Activated CD4-positive, alpha-beta T cell treated with anti-CD3 and anti-CD28 coated beads, Interleukin-2, amount 10 ng/mL, durations not matched to agents 7 days and 5 days (primary cell): ENCODE data around the gene DRAXIN. TPM values are rescaled to one million over a fixed set of nuclear protein-coding genes. Genes with fewer than 3 reads are reported as not detected.

ENCODE experiments used
- CTCF ChIA-PET: fragments of 350-600 bp; sonication (Branson Sonifier 250); formaldehyde crosslinking; loops from one replicate; lab custom pipeline; 2021; ENCODE audit warnings: antibody characterized with exemption; lab: Charles Lee
- POLR2A ChIA-PET: fragments of 350-600 bp; sonication (Branson Sonifier 250); formaldehyde crosslinking; loops from one replicate; lab custom pipeline; 2021; ENCODE audit warnings: antibody characterized with exemption; lab: Charles Lee
- DNase-seq: peaks from one replicate; pipeline ENCODE4 v3.0.0-alpha.2; 2020
- H3K27ac Mint-ChIP-seq: one replicate; pipeline ENCODE4 v1.8.0; 2021; ENCODE audit warnings: mild to moderate bottlenecking, moderate library complexity, mixed read lengths
- H3K27me3 Mint-ChIP-seq: one replicate; pipeline ENCODE4 v1.8.0; 2021; ENCODE audit warnings: mixed read lengths
- H3K36me3 Mint-ChIP-seq: one replicate; pipeline ENCODE4 v1.8.0; 2021; ENCODE audit warnings: low read depth, mixed read lengths
- H3K4me1 Mint-ChIP-seq: one replicate; pipeline ENCODE4 v1.8.0; 2021; ENCODE audit warnings: mixed read lengths
- H3K4me3 Mint-ChIP-seq: one replicate; pipeline ENCODE4 v1.8.0; 2021; ENCODE audit warnings: mild to moderate bottlenecking, moderate library complexity, mixed read lengths
- H3K9me3 Mint-ChIP-seq: one replicate; pipeline ENCODE4 v1.8.0; 2021; ENCODE audit warnings: mixed read lengths
- total RNA-seq, 2 experiments: library from RNA; stranded (reverse); gene quantifications; one replicate each; pipeline ENCODE4 v1.2.3, GENCODE V29; 2021

DRAXIN gene
- total RNA-seq, 2 experiments from 2014 or later = 0.54 to 0.62 TPM

GRCh38 chr1:11649624-11650330 lies 41.7 kb upstream of the DRAXIN start:
- Mint-ChIP-seq H3K4me1 (peaks cover 22% of the 10 kb centered on the region), H3K36me3 (no peaks in the 10 kb centered on the region), H3K4me3 (no peak overlapping the region), H3K27me3 (peaks cover 14% of the 10 kb centered on the region), H3K9me3 (no peaks in the 10 kb centered on the region), H3K27ac (no peak overlapping the region)
- DNase-seq = no peak
- ChIA-PET POLR2A (interaction anchor here (0.7 kb wide), 1 partner anchor 613 kb away, joined by 4 read pairs; no protein-coding TSS in a partner anchor), CTCF (interaction anchor here (0.7 to 4.7 kb wide), 17 partner anchors 12 to 638 kb away, joined by 3 to 55 read pairs (median 5); partner anchors contain the start of genes FBXO6 and TARDBP)

GRCh38 chr1:11650331-11650991 lies 41.0 kb upstream of the DRAXIN start:
- H3K9me3 Mint-ChIP-seq = no peaks in the 10 kb centered on the region
- H3K4me3 Mint-ChIP-seq = peak overlapping the region; percentile 60
- no peaks in the 10 kb centered on the region for H3K36me3 Mint-ChIP-seq
- H3K4me1 Mint-ChIP-seq = peaks cover 25% of the 10 kb centered on the region
- DNase-seq = peak; percentile 87
- CTCF ChIA-PET = interaction anchor here (0.7 to 4.7 kb wide), 17 partner anchors 11 to 638 kb away, joined by 3 to 55 read pairs (median 4); partner anchors contain the start of genes CLCN6, FBXO6, MTHFR and TARDBP
- H3K27me3 Mint-ChIP-seq = peaks cover 14% of the 10 kb centered on the region
- H3K27ac Mint-ChIP-seq = peak overlapping the region; percentile 13
- POLR2A ChIA-PET = interaction anchor here (0.7 kb wide), 1 partner anchor 614 kb away, joined by 4 read pairs; no protein-coding TSS in a partner anchor

- ChIA-PET POLR2A (no interaction called here), CTCF (interaction anchor here (1.0 to 4.7 kb wide), 15 partner anchors 11 to 639 kb away, joined by 3 to 55 read pairs (median 4); partner anchors contain the start of genes CLCN6, FBXO6, MTHFR and TARDBP)
- H3K9me3 Mint-ChIP-seq = no peaks in the 10 kb centered on the region
- H3K36me3 Mint-ChIP-seq = peaks cover 3% of the 10 kb centered on the region
- H3K27me3 Mint-ChIP-seq = peaks cover 14% of the 10 kb centered on the region
- H3K27ac Mint-ChIP-seq = peak overlapping the region; percentile 78
- no peak for DNase-seq
- peaks cover 29% of the 10 kb centered on the region for H3K4me1 Mint-ChIP-seq
- H3K4me3 Mint-ChIP-seq = peak overlapping the region; percentile 60
Observed at GRCh38 chr1:11651017-11651416, 40.5 kb upstream of the DRAXIN start.

- no peaks in the 10 kb centered on the region for H3K9me3 Mint-ChIP-seq
- no peak overlapping the region for H3K4me3 Mint-ChIP-seq
- ChIA-PET POLR2A (no interaction called here), CTCF (interaction anchor here (0.9 to 4.6 kb wide), 5 partner anchors 10 to 85 kb away, joined by 3 to 42 read pairs (median 10); partner anchors contain the start of genes AGTRAP and FBXO6)
- H3K4me1 Mint-ChIP-seq = peaks cover 31% of the 10 kb centered on the region
- H3K36me3 Mint-ChIP-seq = peaks cover 8% of the 10 kb centered on the region
- no peak overlapping the region for H3K27ac Mint-ChIP-seq
- peaks cover 14% of the 10 kb centered on the region for H3K27me3 Mint-ChIP-seq
- DNase-seq = no peak
Observed at GRCh38 chr1:11652203-11652780, 39.2 kb upstream of the DRAXIN start.

GRCh38 chr1:11653101-11653860 lies 38.2 kb upstream of the DRAXIN start:
- Mint-ChIP-seq H3K36me3 (peaks cover 10% of the 10 kb centered on the region), H3K27ac (no peak overlapping the region), H3K9me3 (no peaks in the 10 kb centered on the region), H3K27me3 (peaks cover 14% of the 10 kb centered on the region), H3K4me3 (peak overlapping the region; percentile 47), H3K4me1 (peaks cover 31% of the 10 kb centered on the region)
- ChIA-PET POLR2A (interaction anchor here (0.6 kb wide), 1 partner anchor 30 kb away, joined by 3 read pairs; no protein-coding TSS in a partner anchor), CTCF (interaction anchor here (0.9 to 4.6 kb wide), 5 partner anchors 11 to 84 kb away, joined by 3 to 42 read pairs (median 10); partner anchors contain the start of genes AGTRAP and FBXO6)
- DNase-seq = no peak

- POLR2A ChIA-PET = no interaction called here
- peak overlapping the region; percentile 47 for H3K4me3 Mint-ChIP-seq
Observed at GRCh38 chr1:11653861-11654136, 37.7 kb upstream of the DRAXIN start.

GRCh38 chr1:11654137-11654938 lies 37.2 kb upstream of the DRAXIN start, which contains the start of the genes FBXO2 and FBXO44:
Gene FBXO2 (minus strand): TSS chr1:11654429. CDS start chr1:11654340, 89 bp downstream.
Gene FBXO44 (plus strand): TSS chr1:11654877. CDS start chr1:11655836, 959 bp downstream.
- Mint-ChIP-seq H3K4me1 (peaks cover 27% of the 10 kb centered on the region), H3K27me3 (peaks cover 14% of the 10 kb centered on the region), H3K36me3 (peaks cover 14% of the 10 kb centered on the region), H3K27ac (peak within 1 kb of the TSS; percentile 41), H3K4me3 (peak within 1 kb of the TSS; percentile 72), H3K9me3 (no peaks in the 10 kb centered on the region)
- peak; percentile 69 for DNase-seq
- ChIA-PET POLR2A (no interaction called here), CTCF (interaction anchor here (0.6 to 4.6 kb wide), 5 partner anchors 10 to 82 kb away, joined by 3 to 42 read pairs (median 10); partner anchors contain the start of genes AGTRAP and FBXO6)

More at GRCh38 chr1:11653861-11654136, 37.7 kb upstream of the DRAXIN start:
- Mint-ChIP-seq H3K9me3 (no peaks in the 10 kb centered on the region), H3K36me3 (peaks cover 13% of the 10 kb centered on the region), H3K27ac (no peak overlapping the region), H3K27me3 (peaks cover 14% of the 10 kb centered on the region), H3K4me1 (peaks cover 29% of the 10 kb centered on the region)
- CTCF ChIA-PET = interaction anchor here (0.6 to 4.6 kb wide), 5 partner anchors 10 to 83 kb away, joined by 3 to 42 read pairs (median 10); partner anchors contain the start of genes AGTRAP and FBXO6
- DNase-seq = no peak

GRCh38 chr1:11654939-11655808 lies 36.3 kb upstream of the DRAXIN start:
- no peak for DNase-seq
- ChIA-PET CTCF (interaction anchor here (0.8 to 4.6 kb wide), 8 partner anchors 9 to 122 kb away, joined by 3 to 42 read pairs (median 4); partner anchors contain the start of genes AGTRAP and FBXO6), POLR2A (interaction anchor here (1.0 kb wide), 1 partner anchor 9 kb away, joined by 4 read pairs; the partner anchor contains the start of gene FBXO6)
- Mint-ChIP-seq H3K36me3 (peaks cover 16% of the 10 kb centered on the region), H3K9me3 (no peaks in the 10 kb centered on the region), H3K4me3 (peak overlapping the region; percentile 72), H3K27ac (no peak overlapping the region), H3K27me3 (peaks cover 11% of the 10 kb centered on the region), H3K4me1 (peaks cover 21% of the 10 kb centered on the region)

GRCh38 chr1:11657654-11658053 lies 33.9 kb upstream of the DRAXIN start:
- CTCF ChIA-PET = interaction anchor here (8.5 kb wide), 1 partner anchor 9 kb away, joined by 55 read pairs; no protein-coding TSS in a partner anchor
- peaks cover 22% of the 10 kb centered on the region for H3K36me3 Mint-ChIP-seq
- H3K4me3 Mint-ChIP-seq = no peak overlapping the region
- peaks cover 14% of the 10 kb centered on the region for H3K4me1 Mint-ChIP-seq
- DNase-seq = no peak
- POLR2A ChIA-PET = no interaction called here
- no peaks in the 10 kb centered on the region for H3K27me3 Mint-ChIP-seq
- no peaks in the 10 kb centered on the region for H3K9me3 Mint-ChIP-seq
- no peak overlapping the region for H3K27ac Mint-ChIP-seq

- DNase-seq = no peak
- Mint-ChIP-seq H3K4me1 (peaks cover 17% of the 10 kb centered on the region), H3K4me3 (no peak overlapping the region), H3K36me3 (peaks cover 22% of the 10 kb centered on the region), H3K27ac (no peak overlapping the region), H3K27me3 (no peaks in the 10 kb centered on the region), H3K9me3 (no peaks in the 10 kb centered on the region)
- POLR2A ChIA-PET = no interaction called here
- CTCF ChIA-PET = interaction anchor here (0.6 to 8.5 kb wide), 5 partner anchors 10 to 150 kb away, joined by 3 to 55 read pairs (median 4); no protein-coding TSS in a partner anchor
Observed at GRCh38 chr1:11658542-11658941, 33.0 kb upstream of the DRAXIN start.
